Mucosa of stomach (tissue), 1 donor: ENCODE measurements around the gene EDA.

Experiments used
- H3K27me3 ChIP-seq: one replicate; pipeline ENCODE4 v1.7.0; 2013; ENCODE audit warnings: mild to moderate bottlenecking, low read length; ENCODE audit not compliant: control insufficient read depth, insufficient read depth
- H3K36me3 ChIP-seq: one replicate; pipeline ENCODE4 v1.7.0; 2013; ENCODE audit warnings: low read length; ENCODE audit not compliant: control insufficient read depth, insufficient read depth
- H3K4me1 ChIP-seq: one replicate; pipeline ENCODE4 v1.7.0; 2013; ENCODE audit warnings: mild to moderate bottlenecking, low read length; ENCODE audit not compliant: control insufficient read depth, insufficient read depth
- H3K4me3 ChIP-seq: one replicate; pipeline ENCODE4 v1.7.0; 2013; ENCODE audit warnings: low read length
- H3K9ac ChIP-seq: one replicate; pipeline ENCODE4 v1.7.0; 2013; ENCODE audit warnings: mild to moderate bottlenecking, low read length, moderate library complexity
- H3K9me3 ChIP-seq: one replicate; pipeline ENCODE4 v1.7.0; 2013; ENCODE audit warnings: mild to moderate bottlenecking, low read length, moderate library complexity; ENCODE audit not compliant: control insufficient read depth
- donor health status: Pancreatic carcinoma.

Gene EDA

GRCh38 chrX:70034646-70035045, 418.7 kb downstream of the EDA start:
- H3K9me3 ChIP-seq = no peaks in the 10 kb centered on the region
- H3K9ac ChIP-seq = no peak overlapping the region
- no peak overlapping the region for H3K4me3 ChIP-seq
- no peaks in the 10 kb centered on the region for H3K27me3 ChIP-seq
- no peaks in the 10 kb centered on the region for H3K36me3 ChIP-seq
- H3K4me1 ChIP-seq = peaks cover 11% of the 10 kb centered on the region

- H3K9me3 ChIP-seq = no peaks in the 10 kb centered on the region
- H3K4me1 ChIP-seq = peaks cover 10% of the 10 kb centered on the region
- no peaks in the 10 kb centered on the region for H3K36me3 ChIP-seq
- no peak overlapping the region for H3K9ac ChIP-seq
- no peak overlapping the region for H3K4me3 ChIP-seq
- H3K27me3 ChIP-seq = no peaks in the 10 kb centered on the region
These were observed 422.6 kb downstream of the EDA start for GRCh38 chrX:70038515-70038914.

- Histone ChIP-seq H3K4me3 (no peak overlapping the region), H3K27me3 (no peaks in the 10 kb centered on the region), H3K36me3 (no peaks in the 10 kb centered on the region), H3K9ac (no peak overlapping the region), H3K9me3 (no peaks in the 10 kb centered on the region), H3K4me1 (peaks cover 6% of the 10 kb centered on the region)
These were observed 423.0 kb downstream of the EDA start for GRCh38 chrX:70038951-70039350.

- H3K9me3 ChIP-seq = no peaks in the 10 kb centered on the region
- H3K36me3 ChIP-seq = no peaks in the 10 kb centered on the region
- H3K27me3 ChIP-seq = no peaks in the 10 kb centered on the region
- no peak overlapping the region for H3K4me3 ChIP-seq
- H3K9ac ChIP-seq = no peak overlapping the region
- H3K4me1 ChIP-seq = peaks cover 6% of the 10 kb centered on the region
These were observed 423.8 kb downstream of the EDA start for GRCh38 chrX:70039758-70040157.

- Histone ChIP-seq H3K4me3 (no peak overlapping the region), H3K9me3 (no peaks in the 10 kb centered on the region), H3K9ac (no peak overlapping the region), H3K36me3 (no peaks in the 10 kb centered on the region), H3K4me1 (peaks cover 6% of the 10 kb centered on the region), H3K27me3 (no peaks in the 10 kb centered on the region)
These were observed 426.1 kb downstream of the EDA start for GRCh38 chrX:70041993-70042392.

- no peaks in the 10 kb centered on the region for H3K9me3 ChIP-seq
- H3K4me3 ChIP-seq = no peak overlapping the region
- peaks cover 6% of the 10 kb centered on the region for H3K4me1 ChIP-seq
- no peak overlapping the region for H3K9ac ChIP-seq
- H3K27me3 ChIP-seq = no peaks in the 10 kb centered on the region
- no peaks in the 10 kb centered on the region for H3K36me3 ChIP-seq
These were observed 426.8 kb downstream of the EDA start for GRCh38 chrX:70042399-70043371.

GRCh38 chrX:70043685-70044084, 427.8 kb downstream of the EDA start:
- Histone ChIP-seq H3K36me3 (no peaks in the 10 kb centered on the region), H3K4me3 (no peak overlapping the region)

GRCh38 chrX:70044541-70045245, 428.8 kb downstream of the EDA start:
- no peaks in the 10 kb centered on the region for H3K4me1 ChIP-seq

More at GRCh38 chrX:70043685-70044084, 427.8 kb downstream of the EDA start:
- Histone ChIP-seq H3K4me1 (peaks cover 3% of the 10 kb centered on the region), H3K9ac (no peak overlapping the region), H3K27me3 (no peaks in the 10 kb centered on the region), H3K9me3 (no peaks in the 10 kb centered on the region)

GRCh38 chrX:70046978-70047377, 431.1 kb downstream of the EDA start:
- Histone ChIP-seq H3K27me3 (no peaks in the 10 kb centered on the region), H3K9me3 (no peaks in the 10 kb centered on the region), H3K36me3 (no peaks in the 10 kb centered on the region), H3K9ac (no peak overlapping the region), H3K4me1 (no peaks in the 10 kb centered on the region), H3K4me3 (no peak overlapping the region)

More at GRCh38 chrX:70044541-70045245, 428.8 kb downstream of the EDA start:
- H3K27me3 ChIP-seq = no peaks in the 10 kb centered on the region
- H3K4me3 ChIP-seq = no peak overlapping the region
- no peak overlapping the region for H3K9ac ChIP-seq
- H3K36me3 ChIP-seq = no peaks in the 10 kb centered on the region
- no peaks in the 10 kb centered on the region for H3K9me3 ChIP-seq

GRCh38 chrX:70049406-70049805, 433.5 kb downstream of the EDA start:
- H3K27me3 ChIP-seq = no peaks in the 10 kb centered on the region
- no peaks in the 10 kb centered on the region for H3K4me1 ChIP-seq
- H3K9ac ChIP-seq = no peak overlapping the region
- H3K9me3 ChIP-seq = no peaks in the 10 kb centered on the region
- no peak overlapping the region for H3K4me3 ChIP-seq
- no peaks in the 10 kb centered on the region for H3K36me3 ChIP-seq

- H3K4me3 ChIP-seq = no peak within 1 kb of the TSS
- H3K4me1 ChIP-seq = no peaks in the 10 kb centered on the region
- no peaks in the 10 kb centered on the region for H3K36me3 ChIP-seq
- no peaks in the 10 kb centered on the region for H3K27me3 ChIP-seq
- no peaks in the 10 kb centered on the region for H3K9me3 ChIP-seq
- no peak within 1 kb of the TSS for H3K9ac ChIP-seq
These were observed 434.0 kb downstream of the EDA start, which contains the start of gene AWAT2 for GRCh38 chrX:70049925-70050324. Gene AWAT2, minus strand, starts transcription at chrX:70049938. Its CDS starts 6 bp downstream, at chrX:70049932.
